DND-41 (cell line): ENCODE measurements around the gene TOMT.

Experiments
- CTCF ChIP-seq: IDR thresholded peaks from 2 replicates; pipeline ENCODE4 v1.5.1; 2012; ENCODE audit warnings: borderline replicate concordance, low read length, moderate library complexity, mild to moderate bottlenecking; ENCODE audit not compliant: poor library complexity, severe bottlenecking; ENCODE audit errors: extremely low read depth
- EZH2 ChIP-seq: IDR thresholded peaks from 3 replicates; pipeline ENCODE4 v1.6.1; 2012; ENCODE audit warnings: borderline replicate concordance, low read depth, mild to moderate bottlenecking, moderate library complexity, low read length, inconsistent platforms; ENCODE audit not compliant: severe bottlenecking

- TF ChIP-seq CTCF (no peak), EZH2 (no peak)
Measured at GRCh38 chr11:72157131-72157530, 51.4 kb downstream of the TOMT start.
